H9 (cell line): ENCODE results near the gene NRXN2. TPM values are rescaled to one million over a fixed set of nuclear protein-coding genes. Genes with fewer than 3 reads are reported as not detected.

ENCODE experiments used
- DNase-seq: peaks from one replicate; pipeline ENCODE4 v3.0.0-alpha.2; 2017
- H2AFZ ChIP-seq: one replicate; pipeline ENCODE4 v1.6.1; 2013; ENCODE audit warnings: mild to moderate bottlenecking, low read length, control low read depth, moderate library complexity
- H2AK5ac ChIP-seq: 2 replicates; pipeline ENCODE4 v1.6.1; 2013; ENCODE audit warnings: low read length, control low read depth, mixed read lengths; ENCODE audit not compliant: insufficient read length
- H2BK120ac ChIP-seq: one replicate; pipeline ENCODE4 v1.6.1; 2013; ENCODE audit warnings: low read depth, mild to moderate bottlenecking, low read length, control low read depth, inconsistent platforms; ENCODE audit not compliant: poor library complexity, severe bottlenecking
- H2BK12ac ChIP-seq: 2 replicates; pipeline ENCODE4 v1.6.1; 2013; ENCODE audit warnings: low read length, control low read depth, mixed read lengths, low read depth; ENCODE audit not compliant: insufficient read length
- H2BK15ac ChIP-seq: 2 replicates; pipeline ENCODE4 v1.6.1; 2013; ENCODE audit warnings: low read depth, low read length, control low read depth
- H2BK20ac ChIP-seq: one replicate; pipeline ENCODE4 v1.6.1; 2013; ENCODE audit warnings: low read depth, mild to moderate bottlenecking, low read length, control low read depth, inconsistent platforms; ENCODE audit not compliant: poor library complexity, severe bottlenecking
- H2BK5ac ChIP-seq: 2 replicates; pipeline ENCODE4 v1.6.1; 2013; ENCODE audit warnings: low read length, control low read depth, mixed read lengths; ENCODE audit not compliant: insufficient read length
- H3K14ac ChIP-seq: 2 replicates; pipeline ENCODE4 v1.6.1; 2013; ENCODE audit warnings: low read length, control low read depth; ENCODE audit not compliant: insufficient read depth
- H3K18ac ChIP-seq: 2 replicates; pipeline ENCODE4 v1.6.1; 2013; ENCODE audit warnings: low read depth, mild to moderate bottlenecking, mixed read lengths, low read length, control low read depth; ENCODE audit not compliant: insufficient read length
- H3K23ac ChIP-seq: 2 replicates; pipeline ENCODE4 v1.6.1; 2013; ENCODE audit warnings: low read length, control low read depth, mixed read lengths, low read depth; ENCODE audit not compliant: insufficient read length
- H3K23me2 ChIP-seq: 2 replicates; pipeline ENCODE4 v1.6.1; 2013; ENCODE audit warnings: low read depth, mild to moderate bottlenecking, mixed read lengths, low read length, control low read depth; ENCODE audit not compliant: insufficient read length, poor library complexity, severe bottlenecking
- H3K27ac ChIP-seq: 2 replicates; pipeline ENCODE4 v1.5.1; 2013; ENCODE audit warnings: low read length, control low read depth, mixed read lengths, low read depth; ENCODE audit not compliant: insufficient read length
- H3K27me3 ChIP-seq: 2 replicates; pipeline ENCODE4 v1.6.1; 2013; ENCODE audit warnings: low read length, control low read depth, inconsistent platforms; ENCODE audit not compliant: insufficient read depth
- H3K4ac ChIP-seq: 2 replicates; pipeline ENCODE4 v1.6.1; 2013; ENCODE audit warnings: low read depth, mild to moderate bottlenecking, control low read depth, inconsistent platforms, low read length, moderate library complexity
- H3K4me1 ChIP-seq: 2 replicates; pipeline ENCODE4 v1.6.1; 2013; ENCODE audit warnings: low read length, control low read depth, inconsistent platforms; ENCODE audit not compliant: insufficient read depth
- H3K4me2 ChIP-seq: 2 replicates; pipeline ENCODE4 v1.6.1; 2013; ENCODE audit warnings: low read length, control low read depth, mixed read lengths; ENCODE audit not compliant: insufficient read length, insufficient read depth
- H3K56ac ChIP-seq: 2 replicates; pipeline ENCODE4 v1.6.1; 2013; ENCODE audit warnings: low read depth, mild to moderate bottlenecking, mixed read lengths, low read length, control low read depth; ENCODE audit not compliant: insufficient read length
- H3K79me1 ChIP-seq: 2 replicates; pipeline ENCODE4 v1.6.1; 2013; ENCODE audit warnings: low read depth, mild to moderate bottlenecking, moderate library complexity, low read length, control low read depth, inconsistent platforms; ENCODE audit not compliant: insufficient read depth, poor library complexity, severe bottlenecking
- H3K79me2 ChIP-seq: 2 replicates; pipeline ENCODE4 v1.6.1; 2013; ENCODE audit warnings: low read length, control low read depth, inconsistent platforms; ENCODE audit not compliant: insufficient read depth
- H3K9ac ChIP-seq: 2 replicates; pipeline ENCODE4 v1.6.1; 2013; ENCODE audit warnings: low read length, control low read depth, mixed read lengths; ENCODE audit not compliant: insufficient read length; ENCODE audit errors: extremely low read depth
- H3K9me3 ChIP-seq: one replicate; pipeline ENCODE4 v1.6.1; 2013; ENCODE audit warnings: low read depth, low read length, inconsistent platforms; ENCODE audit not compliant: control insufficient read depth
- H3T11ph ChIP-seq: one replicate; pipeline ENCODE4 v1.6.1; 2013; ENCODE audit warnings: mild to moderate bottlenecking, low read length, control low read depth, inconsistent platforms
- H4K20me1 ChIP-seq: one replicate; pipeline ENCODE4 v1.6.1; 2013; ENCODE audit not compliant: control insufficient read depth, insufficient read length, insufficient read depth
- H4K5ac ChIP-seq: 2 replicates; pipeline ENCODE4 v1.6.1; 2013; ENCODE audit warnings: low read depth, mild to moderate bottlenecking, mixed read lengths, low read length, control low read depth; ENCODE audit not compliant: insufficient read length
- H4K8ac ChIP-seq: replicated peaks from 2 replicates; pipeline ENCODE4 v1.6.1; 2013; ENCODE audit warnings: low read length, control low read depth, mixed read lengths, low read depth; ENCODE audit not compliant: insufficient read length
- H4K91ac ChIP-seq: 2 replicates; pipeline ENCODE4 v1.6.1; 2013; ENCODE audit warnings: low read depth, mild to moderate bottlenecking, moderate library complexity, mixed read lengths, low read length, control low read depth; ENCODE audit not compliant: insufficient read length
- H3K27ac Mint-ChIP-seq, 3 experiments: 2 replicates in 2 of 3; 3 replicates in 1 of 3; pipeline ENCODE4 v1.8.0; 2020 to 2021; ENCODE audit warnings: mixed read lengths in 3 of 3, mild to moderate bottlenecking in 1 of 3, moderate library complexity in 1 of 3
- H3K27me3 Mint-ChIP-seq: 2 replicates; pipeline ENCODE4 v1.8.0; 2021; ENCODE audit warnings: low read depth, mild to moderate bottlenecking, moderate library complexity, mixed read lengths
- H3K36me3 Mint-ChIP-seq, 3 experiments: 2 replicates in 2 of 3; 3 replicates in 1 of 3; pipeline ENCODE4 v1.8.0; 2020 to 2021; ENCODE audit warnings: low read depth in 3 of 3, mixed read lengths in 3 of 3; ENCODE audit not compliant: insufficient read depth in 1 of 3
- H3K4me1 Mint-ChIP-seq, 2 experiments: 2 replicates each; pipeline ENCODE4 v1.8.0; 2020; ENCODE audit warnings: mixed read lengths in 2 of 2
- H3K4me3 Mint-ChIP-seq, 2 experiments: 2 replicates in 1 of 2; 3 replicates in 1 of 2; pipeline ENCODE4 v1.8.0; 2020 to 2021; ENCODE audit warnings: mild to moderate bottlenecking in 2 of 2, mixed read lengths in 2 of 2, moderate library complexity in 1 of 2
- H3K9me3 Mint-ChIP-seq, 2 experiments: 2 replicates in 1 of 2; 3 replicates in 1 of 2; pipeline ENCODE4 v1.8.0; 2020; ENCODE audit warnings: mild to moderate bottlenecking in 2 of 2, mixed read lengths in 2 of 2, moderate library complexity in 1 of 2
- CTCF ChIP-seq: fragments of 200-600 bp; sonication (generic); conservative IDR thresholded peaks from 3 replicates; pipeline ENCODE4 v1.8.0; 2021; ENCODE audit warnings: antibody characterized with exemption, mild to moderate bottlenecking
- WGBS: extraction: QIAGEN DNeasy Blood & Tissue Kit; methylation state at CpG from one replicate; pipeline ENCODE4 v1.1.7; 2013; ENCODE audit warnings: missing lambda C conversion rate, low lambda C conversion rate, mixed read lengths; ENCODE audit not compliant: insufficient read length; ENCODE audit errors: extremely low coverage; 5-methylcytosine and 5-hydroxymethylcytosine counted together
- total RNA-seq: library from RNA; stranded (reverse); gene quantifications from 2 replicates; pipeline ENCODE4 v1.2.1, GENCODE V29; 2021

The NRXN2 gene
- total RNA-seq, 1 experiment from 2014 or later = 3.9 TPM

- no peak overlapping the region for H3K56ac ChIP-seq
- Mint-ChIP-seq H3K9me3 (peaks cover 0 to 3% of the 10 kb centered on the region in 2 experiments; a peak in 1 of 5 replicates), H3K36me3 (peaks cover 0 to 7% (median 0%) of the 10 kb centered on the region in 3 experiments; a peak in 3 of 7 replicates), H3K27ac (peak overlapping the region in 1 of 3 experiments; percentile 39; a peak in 2 of 7 replicates), H3K4me1 (peaks cover 17 to 34% of the 10 kb centered on the region in 2 experiments), H3K27me3 (peaks cover 26% of the 10 kb centered on the region), H3K4me3 (no peak overlapping the region; a peak in 1 of 5 replicates)
- no peak for DNase-seq
- no peak overlapping the region for H2BK5ac ChIP-seq
- no peak overlapping the region for H4K5ac ChIP-seq
- no peak overlapping the region for H3K4me2 ChIP-seq
- H3K79me2 ChIP-seq = no peaks in the 10 kb centered on the region
- H3K27ac ChIP-seq = no peak overlapping the region
- H3K9ac ChIP-seq = no peak overlapping the region
- H3K9me3 ChIP-seq = no peaks in the 10 kb centered on the region
- H2BK15ac ChIP-seq = no peak overlapping the region
- peaks cover 3% of the 10 kb centered on the region; the same call in 1 of the 2 replicates for H3K27me3 ChIP-seq
- H3K79me1 ChIP-seq = no peaks in the 10 kb centered on the region
- WGBS = no CpG with 5 or more reads among the region's 9 CpGs
- H2BK20ac ChIP-seq = no peak overlapping the region
- no peak overlapping the region for H2BK120ac ChIP-seq
- no peak overlapping the region for H3K4ac ChIP-seq
- no peak overlapping the region for H3K23ac ChIP-seq
- no peak overlapping the region for H4K91ac ChIP-seq
- no peak overlapping the region for H3K18ac ChIP-seq
- H2AFZ ChIP-seq = no peak overlapping the region
- H4K8ac ChIP-seq = no peak overlapping the region
- H4K20me1 ChIP-seq = no peaks in the 10 kb centered on the region
- no peak overlapping the region for H2AK5ac ChIP-seq
- H3K23me2 ChIP-seq = no peaks in the 10 kb centered on the region
- no peak overlapping the region for H3K14ac ChIP-seq
- no peaks in the 10 kb centered on the region; the same call in 1 of the 2 replicates for H3K4me1 ChIP-seq
- H3T11ph ChIP-seq = no peak overlapping the region
- no peak overlapping the region for H2BK12ac ChIP-seq
- TF ChIP-seq CTCF = no peak
Measured at GRCh38 chr11:64626637-64627036, 96.4 kb downstream of the NRXN2 start.
